Naive thymus-derived CD4-positive, alpha-beta T cell (primary cell): ENCODE data around the gene NUP93. TPM values are rescaled to one million over a fixed set of nuclear protein-coding genes. Genes with fewer than 3 reads are reported as not detected.
A peak's percentile ranks its signal among the peaks of the same experiment; 100 is the strongest.

ENCODE experiments used
- ATAC-seq: fragments of 150-1000 bp; cut with Tn5 transposase; 2 replicates; pipeline ENCODE4 v1.10.0; 2021; ENCODE audit warnings: mild to moderate bottlenecking, moderate library complexity
- CTCF ChIA-PET: fragments of 350-600 bp; sonication (Branson Sonifier 250); formaldehyde crosslinking; loops from one replicate; lab custom pipeline; 2021; ENCODE audit warnings: antibody characterized with exemption; lab: Charles Lee
- POLR2A ChIA-PET: fragments of 350-600 bp; sonication (Branson Sonifier 250); formaldehyde crosslinking; loops from one replicate; lab custom pipeline; 2021; ENCODE audit warnings: antibody characterized with exemption, inconsistent platforms; lab: Charles Lee
- DNase-seq, 9 donors: peaks; one replicate each; pipeline versions ENCODE4 v3.0.0 to v3.0.0-alpha.2; 2020 to 2022; ENCODE audit warnings: mixed read lengths in 1 of 9
- H3K27ac ChIP-seq: one replicate; pipeline ENCODE4 v1.7.0; 2013; ENCODE audit warnings: mild to moderate bottlenecking, low read depth, low read length, moderate library complexity
- H3K27me3 ChIP-seq, 2 donors: one replicate each; pipeline ENCODE4 v1.7.0; 2013; ENCODE audit warnings: low read length in 2 of 2, mild to moderate bottlenecking in 2 of 2, moderate library complexity in 2 of 2; ENCODE audit not compliant: control insufficient read depth in 2 of 2, insufficient read depth in 2 of 2
- H3K36me3 ChIP-seq, 3 experiments: 1 replicate in 2 of 3; 2 replicates in 1 of 3; pipeline ENCODE4 v1.7.0; 2013; ENCODE audit warnings: low read length in 3 of 3, mild to moderate bottlenecking in 3 of 3, moderate library complexity in 1 of 3; ENCODE audit not compliant: insufficient read depth in 3 of 3, control insufficient read depth in 2 of 3
- H3K4me1 ChIP-seq, 2 donors: one replicate each; pipeline ENCODE4 v1.7.0; 2013; ENCODE audit warnings: low read length in 2 of 2, mild to moderate bottlenecking in 2 of 2, moderate library complexity in 1 of 2; ENCODE audit not compliant: control insufficient read depth in 2 of 2, insufficient read depth in 2 of 2
- H3K4me3 ChIP-seq: 2 replicates; pipeline ENCODE4 v1.7.0; 2013; ENCODE audit warnings: mild to moderate bottlenecking, low read length
- H3K9me3 ChIP-seq, 3 experiments: 1 replicate in 2 of 3; 2 replicates in 1 of 3; pipeline ENCODE4 v1.7.0; 2013; ENCODE audit warnings: low read length in 3 of 3; ENCODE audit not compliant: control insufficient read depth in 2 of 3
- H3K27ac Mint-ChIP-seq, 9 donors: one replicate each; pipeline ENCODE4 v1.8.0; 2020 to 2022; ENCODE audit warnings: mixed read lengths in 9 of 9, mild to moderate bottlenecking in 8 of 9, moderate library complexity in 5 of 9, inconsistent platforms in 2 of 9
- H3K27me3 Mint-ChIP-seq, 5 donors: one replicate each; pipeline ENCODE4 v1.8.0; 2021 to 2022; ENCODE audit warnings: mixed read lengths in 5 of 5, mild to moderate bottlenecking in 1 of 5
- H3K36me3 Mint-ChIP-seq, 5 donors: one replicate each; pipeline ENCODE4 v1.8.0; 2020 to 2022; ENCODE audit warnings: mixed read lengths in 5 of 5, mild to moderate bottlenecking in 3 of 5, inconsistent platforms in 1 of 5
- H3K4me1 Mint-ChIP-seq, 7 donors: one replicate each; pipeline ENCODE4 v1.8.0; 2020 to 2022; ENCODE audit warnings: mixed read lengths in 7 of 7, mild to moderate bottlenecking in 3 of 7, inconsistent platforms in 1 of 7
- H3K4me3 Mint-ChIP-seq, 10 donors: one replicate each; pipeline ENCODE4 v1.8.0; 2020 to 2022; ENCODE audit warnings: mild to moderate bottlenecking in 10 of 10, mixed read lengths in 10 of 10, moderate library complexity in 6 of 10, inconsistent platforms in 2 of 10
- H3K9me3 Mint-ChIP-seq, 11 donors: one replicate each; pipeline ENCODE4 v1.8.0; 2020 to 2022; ENCODE audit warnings: mixed read lengths in 11 of 11, mild to moderate bottlenecking in 4 of 11, inconsistent platforms in 1 of 11, moderate library complexity in 1 of 11
- intact Hi-C, 2 donors: fragments of 100-400 bp; cut with micrococcal nuclease; formaldehyde crosslinking; loops; one replicate each; pipeline ENCODE4 v1.15.1; 2023
- polyA plus RNA-seq, 2 donors: library from polyadenylated mRNA; unstranded; fragments of 300-500 nt; fragmentation: Illumina TruSeq; gene quantifications; one replicate each; pipeline ENCODE4 v1.2.3, GENCODE V29; 2021
- total RNA-seq, 6 experiments: library from RNA in 5 of 6; stranded (reverse) in 5 of 6; gene quantifications; 1 replicate in 5 of 6; 2 replicates in 1 of 6; pipeline ENCODE4 v1.2.3 and lab custom pipeline; 2021 to 2026

Gene NUP93
- total and polyA plus RNA-seq, 7 experiments from 2014 or later: 53.0 to 90.5 (median 64.5) TPM

GRCh38 chr16:56861756-56862155, 131.8 kb downstream of the NUP93 start:
- ChIA-PET CTCF (no interaction called here), POLR2A (interaction anchor here (0.9 to 1.0 kb wide), 2 partner anchors 68 to 148 kb away, joined by 3 read pairs; no protein-coding TSS in a partner anchor)
- H3K9me3 Mint-ChIP-seq: no peaks in the 10 kb centered on the region
- Histone ChIP-seq H3K27ac (no peak overlapping the region), H3K4me1 (peaks cover 23 to 48% of the 10 kb centered on the region in 2 donors), H3K4me3 (no peak overlapping the region), H3K9me3 (no peaks in the 10 kb centered on the region), H3K27me3 (no peaks in the 10 kb centered on the region), H3K36me3 (no peaks in the 10 kb centered on the region)
- DNase-seq: no peak
- intact Hi-C loops: loop anchor here (5.0 to 10.0 kb wide), 2 partner anchors 183 to 221 kb away; no protein-coding TSS in a partner anchor
- H3K36me3 Mint-ChIP-seq: peaks cover 0 to 2% (median 0%) of the 10 kb centered on the region in 5 donors
- peak overlapping the region in 8 of 9 donors; percentile 63 to 97 (median 80) for H3K27ac Mint-ChIP-seq
- ATAC-seq: no peak
- peaks cover 0 to 54% (median 39%) of the 10 kb centered on the region in 7 donors for H3K4me1 Mint-ChIP-seq
- H3K27me3 Mint-ChIP-seq: no peaks in the 10 kb centered on the region
- H3K4me3 Mint-ChIP-seq: peak overlapping the region in 3 of 10 donors; percentile 4 to 73 (median 14)

GRCh38 chr16:56862776-56863175, 132.8 kb downstream of the NUP93 start:
- H3K9me3 Mint-ChIP-seq: no peaks in the 10 kb centered on the region
- CTCF ChIA-PET: interaction anchor here (1.3 kb wide), 1 partner anchor 9 kb away, joined by 3 read pairs; no protein-coding TSS in a partner anchor
- H3K4me3 ChIP-seq: no peak overlapping the region
- no peak overlapping the region for H3K27ac ChIP-seq
- no peaks in the 10 kb centered on the region for H3K9me3 ChIP-seq
- H3K36me3 ChIP-seq: no peaks in the 10 kb centered on the region
- H3K4me3 Mint-ChIP-seq: peak overlapping the region in 2 of 10 donors; percentile 0 to 3
- H3K27me3 ChIP-seq: no peaks in the 10 kb centered on the region
- peak overlapping the region in 8 of 9 donors; percentile 11 to 92 (median 68) for H3K27ac Mint-ChIP-seq
- peak; percentile 46 for ATAC-seq
- intact Hi-C loops: loop anchor here (5.0 to 10.0 kb wide), 2 partner anchors 182 to 220 kb away; no protein-coding TSS in a partner anchor
- no peak for DNase-seq
- no peaks in the 10 kb centered on the region for H3K27me3 Mint-ChIP-seq
- peaks cover 23 to 48% of the 10 kb centered on the region in 2 donors for H3K4me1 ChIP-seq
- H3K4me1 Mint-ChIP-seq: peaks cover 0 to 56% (median 47%) of the 10 kb centered on the region in 7 donors
- POLR2A ChIA-PET: interaction anchor here (0.9 to 1.8 kb wide), 3 partner anchors 10 to 147 kb away, joined by 3 to 9 read pairs (median 3); partner anchors contain the start of gene HERPUD1
- no peaks in the 10 kb centered on the region for H3K36me3 Mint-ChIP-seq

DNA sequence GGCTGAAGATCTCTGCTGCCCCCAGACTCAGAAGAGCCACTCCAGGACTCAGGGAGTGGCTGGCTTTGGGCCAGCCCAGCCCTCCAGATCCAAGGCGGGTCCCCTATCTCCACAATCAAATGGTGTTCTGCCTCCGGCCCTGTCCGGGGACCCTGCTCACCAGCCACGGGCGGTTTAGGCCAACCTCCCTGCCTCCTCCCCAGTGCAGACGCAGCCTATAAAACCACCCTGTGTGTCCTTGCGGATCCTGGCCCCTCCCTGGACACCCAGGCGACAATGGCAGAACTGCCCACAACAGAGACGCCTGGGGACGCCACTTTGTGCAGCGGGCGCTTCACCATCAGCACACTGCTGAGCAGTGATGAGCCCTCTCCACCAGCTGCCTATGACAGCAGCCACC, 135.0 kb downstream of the NUP93 start, which contains the start of gene SLC12A3:
TSS of gene SLC12A3 (plus strand) at position 248 of the 400 bp plus-strand sequence. CDS start at position 277, 29 bp downstream.
- Histone ChIP-seq H3K4me3 (no peak within 1 kb of the TSS), H3K36me3 (no peaks in the 10 kb centered on the region), H3K4me1 (peaks cover 14 to 36% of the 10 kb centered on the region in 2 donors), H3K9me3 (no peaks in the 10 kb centered on the region), H3K27me3 (no peaks in the 10 kb centered on the region), H3K27ac (no peak within 1 kb of the TSS)
- ATAC-seq (no peak), DNase-seq (no peak)
- intact Hi-C loops: loop anchor here (5.0 to 10.0 kb wide), 2 partner anchors 180 to 217 kb away; no protein-coding TSS in a partner anchor
- H3K4me1 Mint-ChIP-seq: peaks cover 0 to 41% (median 35%) of the 10 kb centered on the region in 7 donors
- H3K27ac Mint-ChIP-seq: peak within 1 kb of the TSS in 3 of 9 donors; percentile 13 to 76 (median 67)
- H3K9me3 Mint-ChIP-seq: no peaks in the 10 kb centered on the region
- ChIA-PET CTCF (interaction anchor here (0.6 to 1.1 kb wide), 2 partner anchors 9 to 124 kb away, joined by 3 read pairs; partner anchors contain the start of gene NLRC5), POLR2A (interaction anchor here (2.2 kb wide), 1 partner anchor 66 kb away, joined by 5 read pairs; the partner anchor contains the start of gene HERPUD1)
- no peak within 1 kb of the TSS for H3K4me3 Mint-ChIP-seq
- H3K36me3 Mint-ChIP-seq: no peaks in the 10 kb centered on the region
- no peaks in the 10 kb centered on the region for H3K27me3 Mint-ChIP-seq

GRCh38 chr16:56865394-56866062, 135.6 kb downstream of the NUP93 start:
- POLR2A ChIA-PET: interaction anchor here (2.2 kb wide), 1 partner anchor 66 kb away, joined by 5 read pairs; the partner anchor contains the start of gene HERPUD1
- intact Hi-C loops: loop anchor here in 1 of 2 donors (2.0 to 10.0 kb wide), 2 partner anchors 45 to 179 kb away; no protein-coding TSS in a partner anchor
- peak overlapping the region in 1 of 9 donors; percentile 13 for H3K27ac Mint-ChIP-seq

GRCh38 chr16:56866955-56867830, 137.3 kb downstream of the NUP93 start:
- Histone ChIP-seq H3K27me3 (no peaks in the 10 kb centered on the region), H3K4me1 (peaks cover 0 to 14% of the 10 kb centered on the region in 2 donors), H3K36me3 (no peaks in the 10 kb centered on the region), H3K9me3 (no peaks in the 10 kb centered on the region), H3K27ac (no peak overlapping the region), H3K4me3 (no peak overlapping the region)
- Mint-ChIP-seq H3K9me3 (no peaks in the 10 kb centered on the region), H3K27me3 (no peaks in the 10 kb centered on the region), H3K4me3 (no peak overlapping the region), H3K27ac (peak overlapping the region in 2 of 9 donors; percentile 70 to 82), H3K4me1 (peaks cover 0 to 19% (median 16%) of the 10 kb centered on the region in 7 donors), H3K36me3 (no peaks in the 10 kb centered on the region)
- ATAC-seq (peak; percentile 55), DNase-seq (peak in 7 of 9 donors; percentile 45 to 68 (median 56))
- POLR2A ChIA-PET: interaction anchor here (2.2 kb wide), 1 partner anchor 64 kb away, joined by 5 read pairs; the partner anchor contains the start of gene HERPUD1
- CTCF ChIA-PET: interaction anchor here (0.6 to 2.0 kb wide), 9 partner anchors 25 to 820 kb away, joined by 3 to 18 read pairs (median 3); no protein-coding TSS in a partner anchor
- intact Hi-C loops: loop anchor here (1.0 to 10.0 kb wide), 6 partner anchors 44 to 301 kb away; partner anchors contain the start of gene HERPUD1 (in 2 of the 2)

More at GRCh38 chr16:56865394-56866062, 135.6 kb downstream of the NUP93 start:
- H3K4me1 Mint-ChIP-seq: peaks cover 0 to 36% (median 30%) of the 10 kb centered on the region in 7 donors
- ATAC-seq (no peak), DNase-seq (no peak)
- Histone ChIP-seq H3K36me3 (no peaks in the 10 kb centered on the region), H3K27me3 (no peaks in the 10 kb centered on the region), H3K4me1 (peaks cover 9 to 30% of the 10 kb centered on the region in 2 donors), H3K4me3 (no peak overlapping the region), H3K27ac (no peak overlapping the region), H3K9me3 (no peaks in the 10 kb centered on the region)
- H3K9me3 Mint-ChIP-seq: no peaks in the 10 kb centered on the region
- CTCF ChIA-PET: interaction anchor here (0.6 to 0.7 kb wide), 2 partner anchors 15 to 124 kb away, joined by 3 read pairs; partner anchors contain the start of gene NLRC5
- H3K36me3 Mint-ChIP-seq: no peaks in the 10 kb centered on the region
- H3K27me3 Mint-ChIP-seq: no peaks in the 10 kb centered on the region
- H3K4me3 Mint-ChIP-seq: no peak overlapping the region
